ENCODE measurements around the gene SART3. TPM values are rescaled to one million over a fixed set of nuclear protein-coding genes. Genes with fewer than 3 reads are reported as not detected.

SART3 gene
- total RNA-seq, 1 experiment from 2014 or later, result 89.4 TPM

GRCh38 chr12:108595711-108596647 lies 35.0 kb upstream of the SART3 start:
- no peaks in the 10 kb centered on the region for H3K23me2 ChIP-seq (ENCODE audit: insufficient read length, low read depth, low read length, poor library complexity, severe bottlenecking)
- H3K27me3 Mint-ChIP-seq (ENCODE audit: low read depth), result peaks cover 2% of the 10 kb centered on the region; the same call in 1 of the 2 replicates
- no peak overlapping the region for H4K8ac ChIP-seq (replicated peaks; ENCODE audit: insufficient read length, low read depth, low read length)
- H3K27ac ChIP-seq (ENCODE audit: insufficient read length, low read depth, low read length), result no peak overlapping the region
- no peak for DNase-seq
- H3K9ac ChIP-seq (ENCODE audit: extremely low read depth, insufficient read length, low read length), result no peak overlapping the region
- H2BK120ac ChIP-seq (ENCODE audit: low read depth, low read length, poor library complexity, severe bottlenecking), result no peak overlapping the region
- H2BK15ac ChIP-seq (ENCODE audit: low read depth, low read length), result no peak overlapping the region
- no peaks in the 10 kb centered on the region for H4K20me1 ChIP-seq (ENCODE audit: control insufficient read depth, insufficient read depth, insufficient read length)
- no peak overlapping the region for H2AK5ac ChIP-seq (ENCODE audit: insufficient read length, low read length)
- no peaks in the 10 kb centered on the region for H3K79me1 ChIP-seq (ENCODE audit: insufficient read depth, low read depth, low read length, poor library complexity, severe bottlenecking)
- H3K23ac ChIP-seq (ENCODE audit: insufficient read length, low read depth, low read length), result no peak overlapping the region
- H3K4me1 ChIP-seq (ENCODE audit: insufficient read depth, low read length), result no peaks in the 10 kb centered on the region
- no peak overlapping the region for H3K4ac ChIP-seq (ENCODE audit: low read depth, low read length)
- H3K27me3 ChIP-seq (ENCODE audit: insufficient read depth, low read length), result no peaks in the 10 kb centered on the region
- no peak overlapping the region for H4K5ac ChIP-seq (ENCODE audit: insufficient read length, low read depth, low read length)
- peaks cover 4 to 11% of the 10 kb centered on the region in 2 experiments; a peak in 3 of 4 replicates for H3K4me1 Mint-ChIP-seq
- H3K9me3 Mint-ChIP-seq, result no peaks in the 10 kb centered on the region
- H3K56ac ChIP-seq (ENCODE audit: insufficient read length, low read depth, low read length), result no peak overlapping the region
- no CpG with 5 or more reads among the region's 17 CpGs for WGBS (ENCODE audit: extremely low coverage, insufficient read length, low lambda C conversion rate)
- H3K14ac ChIP-seq (ENCODE audit: insufficient read depth, low read length), result no peak overlapping the region
- no peaks in the 10 kb centered on the region for H3K36me3 Mint-ChIP-seq (ENCODE audit: insufficient read depth in 1 of 3, low read depth in 3 of 3)
- no peak overlapping the region for H4K91ac ChIP-seq (ENCODE audit: insufficient read length, low read depth, low read length)
- H3K4me2 ChIP-seq (ENCODE audit: insufficient read depth, insufficient read length, low read length), result no peak overlapping the region
- H3K27ac Mint-ChIP-seq, result no peak overlapping the region
- no peak overlapping the region for H3T11ph ChIP-seq (ENCODE audit: low read length)
- H3K79me2 ChIP-seq (ENCODE audit: insufficient read depth, low read length), result no peaks in the 10 kb centered on the region
- H2BK20ac ChIP-seq (ENCODE audit: low read depth, low read length, poor library complexity, severe bottlenecking), result no peak overlapping the region
- H3K4me3 Mint-ChIP-seq, result no peak overlapping the region
- no peak for TF ChIP-seq CTCF (conservative IDR thresholded peaks at IDR 0.05)
- no peak overlapping the region for H2BK5ac ChIP-seq (ENCODE audit: insufficient read length, low read length)
- no peak overlapping the region for H3K18ac ChIP-seq (ENCODE audit: insufficient read length, low read depth, low read length)
- H3K9me3 ChIP-seq (ENCODE audit: control insufficient read depth, low read depth, low read length), result no peaks in the 10 kb centered on the region
- no peak overlapping the region for H2BK12ac ChIP-seq (ENCODE audit: insufficient read length, low read depth, low read length)
- H2AFZ ChIP-seq (ENCODE audit: low read length), result no peak overlapping the region

Data from H9 (cell line).